ENCODE measurements around the gene DCLK2.
A peak's percentile ranks its signal among the peaks of the same experiment; 100 is the strongest.

GRCh38 chr4:150072906-150073714 lies 5.1 kb upstream of the DCLK2 start:
- TF ChIP-seq CTCF (conservative IDR thresholded peaks at IDR 0.05; ENCODE audit: low read depth, low read length) (no peak), RFX5 (IDR thresholded peaks at IDR 0.05; ENCODE audit: low read depth, low read length) (0 out of 2 replicates have a peak, but pooled peaks have one; percentile 6), RAD21 (IDR thresholded peaks at IDR 0.05; ENCODE audit: low read length) (no peak), BHLHE40 (IDR thresholded peaks at IDR 0.05; ENCODE audit: low read depth, low read length) (no peak), MAFK (IDR thresholded peaks at IDR 0.05; ENCODE audit: low read depth, low read length) (peak; percentile 80)

Measured in IMR-90 (cell line).